Mesothelial cell of epicardium (in vitro differentiated cells): Measurements from ENCODE around the gene QSOX1. TPM values are rescaled to one million over a fixed set of nuclear protein-coding genes. Genes with fewer than 3 reads are reported as not detected.

Source experiments
- DNase-seq, 2 experiments: peaks; one replicate each; pipeline ENCODE4 v3.0.0; 2021; ENCODE audit warnings: low spot score in 2 of 2; ENCODE audit not compliant: unreplicated experiment in 2 of 2
- H3K27ac Mint-ChIP-seq: 2 replicates; pipeline ENCODE4 v1.8.0; 2021; ENCODE audit warnings: mixed read lengths
- H3K27me3 Mint-ChIP-seq: 2 replicates; pipeline ENCODE4 v1.8.0; 2021; ENCODE audit warnings: low read depth, mixed read lengths
- H3K36me3 Mint-ChIP-seq: 2 replicates; pipeline ENCODE4 v1.8.0; 2021; ENCODE audit warnings: mixed read lengths
- H3K4me1 Mint-ChIP-seq: 2 replicates; pipeline ENCODE4 v1.8.0; 2021; ENCODE audit warnings: mixed read lengths
- H3K4me3 Mint-ChIP-seq: 2 replicates; pipeline ENCODE4 v1.8.0; 2021; ENCODE audit warnings: mild to moderate bottlenecking, moderate library complexity, mixed read lengths
- H3K9me3 Mint-ChIP-seq: 2 replicates; pipeline ENCODE4 v1.8.0; 2021; ENCODE audit warnings: mixed read lengths
- total RNA-seq: library from RNA; stranded (reverse); gene quantifications from 3 replicates; pipeline ENCODE4 v1.2.1, GENCODE V29; 2021
- TF ChIP-seq, protein P1 (sequence below): fragments of 200-600 bp; sonication (generic); IDR thresholded peaks from one replicate; pipeline ENCODE4 v1.5.0; 2021; ENCODE audit warnings: antibody characterized with exemption; ENCODE audit not compliant: unreplicated experiment

The QSOX1 gene
- total RNA-seq, 1 donor from 2014 or later = 70.6 TPM

DNA sequence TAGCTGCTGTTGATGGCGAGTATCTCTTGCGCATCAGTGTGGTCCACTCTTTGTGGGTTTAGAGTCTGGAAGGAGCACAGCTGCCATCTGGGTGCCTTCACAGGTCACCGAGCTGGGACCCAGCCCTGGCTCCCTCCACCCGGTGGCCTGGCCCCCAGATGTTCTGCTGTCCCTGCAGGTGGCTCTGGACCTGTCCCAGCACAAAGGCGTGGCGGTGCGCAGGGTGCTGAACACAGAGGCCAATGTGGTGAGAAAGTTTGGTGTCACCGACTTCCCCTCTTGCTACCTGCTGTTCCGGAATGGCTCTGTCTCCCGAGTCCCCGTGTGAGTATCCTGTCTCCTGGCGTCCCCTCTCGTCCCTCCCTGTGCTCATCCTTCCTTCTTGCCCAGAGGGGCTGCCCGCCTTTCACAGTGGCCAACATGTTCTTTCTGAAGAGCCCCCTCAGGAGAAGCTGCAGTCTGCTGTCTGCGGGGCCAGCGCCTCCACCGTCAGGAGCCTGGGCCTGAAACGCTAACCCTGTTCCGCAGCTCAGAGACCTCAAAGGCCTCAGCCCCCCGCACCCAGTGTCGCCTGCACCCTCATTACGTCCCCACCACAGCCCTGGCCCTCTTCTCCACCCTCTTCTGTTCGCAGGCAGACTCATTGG lies 27.4 kb downstream of the QSOX1 start:
- H3K9me3 Mint-ChIP-seq = no peaks in the 10 kb centered on the region
- TF ChIP-seq, protein P1, sequence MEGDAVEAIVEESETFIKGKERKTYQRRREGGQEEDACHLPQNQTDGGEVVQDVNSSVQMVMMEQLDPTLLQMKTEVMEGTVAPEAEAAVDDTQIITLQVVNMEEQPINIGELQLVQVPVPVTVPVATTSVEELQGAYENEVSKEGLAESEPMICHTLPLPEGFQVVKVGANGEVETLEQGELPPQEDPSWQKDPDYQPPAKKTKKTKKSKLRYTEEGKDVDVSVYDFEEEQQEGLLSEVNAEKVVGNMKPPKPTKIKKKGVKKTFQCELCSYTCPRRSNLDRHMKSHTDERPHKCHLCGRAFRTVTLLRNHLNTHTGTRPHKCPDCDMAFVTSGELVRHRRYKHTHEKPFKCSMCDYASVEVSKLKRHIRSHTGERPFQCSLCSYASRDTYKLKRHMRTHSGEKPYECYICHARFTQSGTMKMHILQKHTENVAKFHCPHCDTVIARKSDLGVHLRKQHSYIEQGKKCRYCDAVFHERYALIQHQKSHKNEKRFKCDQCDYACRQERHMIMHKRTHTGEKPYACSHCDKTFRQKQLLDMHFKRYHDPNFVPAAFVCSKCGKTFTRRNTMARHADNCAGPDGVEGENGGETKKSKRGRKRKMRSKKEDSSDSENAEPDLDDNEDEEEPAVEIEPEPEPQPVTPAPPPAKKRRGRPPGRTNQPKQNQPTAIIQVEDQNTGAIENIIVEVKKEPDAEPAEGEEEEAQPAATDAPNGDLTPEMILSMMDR = no peak
- H3K36me3 Mint-ChIP-seq = peaks cover 10% of the 10 kb centered on the region
- H3K4me1 Mint-ChIP-seq = no peaks in the 10 kb centered on the region
- no peak overlapping the region for H3K27ac Mint-ChIP-seq
- no peaks in the 10 kb centered on the region for H3K27me3 Mint-ChIP-seq
- H3K4me3 Mint-ChIP-seq = no peak overlapping the region
- DNase-seq = no peak

DNA sequence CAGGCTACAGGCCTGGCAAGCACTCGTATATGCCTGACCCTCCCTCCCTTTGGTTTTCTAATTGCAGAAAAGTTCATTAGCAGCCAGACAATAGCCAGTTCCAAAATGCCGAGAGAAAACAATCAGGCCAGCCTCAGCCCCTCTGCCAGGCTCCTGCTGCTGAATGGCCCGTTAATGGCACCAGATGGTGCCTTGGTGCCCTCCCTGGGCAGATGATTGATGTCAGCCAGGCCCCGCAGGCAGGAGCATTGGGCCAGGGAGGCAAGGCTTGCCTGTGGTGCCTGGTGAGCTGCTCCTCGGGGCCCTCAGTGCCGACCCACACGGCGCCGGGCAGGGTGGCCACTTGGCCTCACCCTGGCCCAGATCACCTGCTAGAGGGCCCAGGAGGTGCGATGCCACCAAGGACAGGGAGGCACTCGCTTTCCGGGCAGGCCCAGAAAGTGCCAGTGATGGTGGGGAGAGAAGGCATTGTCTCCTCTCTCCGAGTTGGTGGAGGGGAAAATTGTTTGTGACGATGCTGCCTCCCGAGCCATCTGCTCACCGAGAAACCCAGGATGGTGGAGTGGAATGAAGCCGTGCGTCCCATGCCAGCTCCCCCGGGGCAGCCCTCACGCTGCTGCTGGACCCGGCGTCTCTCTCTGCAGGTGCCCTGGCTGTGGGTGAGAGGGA lies 28.1 kb downstream of the QSOX1 start:
- no peak overlapping the region for H3K27ac Mint-ChIP-seq

DNA sequence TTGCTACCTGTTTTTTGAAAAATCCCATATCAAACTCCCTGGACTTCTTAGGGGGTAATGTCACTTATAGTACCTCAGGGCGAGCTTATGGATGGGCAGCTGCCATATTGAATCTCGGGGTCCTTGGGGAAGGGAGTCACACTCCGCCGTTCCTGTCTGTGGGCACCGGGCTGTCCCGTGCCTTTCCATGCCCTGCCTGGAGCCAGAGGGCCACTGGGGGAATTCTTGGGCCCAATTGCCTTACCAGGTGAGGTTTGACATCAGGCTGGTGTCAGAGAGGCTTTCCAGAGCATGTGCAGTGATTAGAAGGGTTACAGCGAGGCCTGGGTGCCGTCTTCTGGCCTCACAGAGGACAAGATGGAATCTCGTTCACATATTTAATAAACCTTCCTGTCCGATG lies 28.8 kb downstream of the QSOX1 start:
- TF ChIP-seq, protein P1 = no peak
- H3K4me3 Mint-ChIP-seq = no peak overlapping the region
- H3K4me1 Mint-ChIP-seq = no peaks in the 10 kb centered on the region
- no peak for DNase-seq
- H3K27ac Mint-ChIP-seq = no peak overlapping the region
- H3K9me3 Mint-ChIP-seq = no peaks in the 10 kb centered on the region
- no peaks in the 10 kb centered on the region for H3K27me3 Mint-ChIP-seq
- peaks cover 10% of the 10 kb centered on the region for H3K36me3 Mint-ChIP-seq

More for the DNA sequence above, 28.1 kb downstream of the QSOX1 start:
- Mint-ChIP-seq H3K27me3 (no peaks in the 10 kb centered on the region), H3K4me3 (no peak overlapping the region), H3K4me1 (no peaks in the 10 kb centered on the region), H3K36me3 (peaks cover 10% of the 10 kb centered on the region), H3K9me3 (no peaks in the 10 kb centered on the region)
- DNase-seq = no peak
- TF ChIP-seq, protein P1 = no peak

DNA sequence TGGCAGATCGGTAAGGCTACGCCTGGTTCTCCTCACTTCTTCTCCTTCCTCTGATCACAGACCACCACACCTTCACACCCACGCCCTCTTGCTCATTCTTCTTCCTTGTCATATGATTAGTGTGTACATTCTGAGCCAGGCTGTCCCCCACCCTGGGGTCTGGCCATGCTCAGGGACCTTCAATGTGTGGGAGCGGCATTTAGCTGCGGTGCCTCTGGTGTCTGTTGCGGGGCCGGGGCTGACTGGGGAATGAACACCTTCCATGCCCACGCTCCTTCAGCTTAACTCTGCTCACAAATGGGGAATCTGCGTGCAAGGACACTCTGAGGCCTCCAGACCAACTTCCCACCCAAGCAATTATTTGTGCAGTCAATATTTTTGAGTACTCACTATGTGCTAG lies 29.4 kb downstream of the QSOX1 start:
- H3K36me3 Mint-ChIP-seq = peaks cover 10% of the 10 kb centered on the region
- no peaks in the 10 kb centered on the region for H3K4me1 Mint-ChIP-seq
- no peak for DNase-seq
- H3K27me3 Mint-ChIP-seq = no peaks in the 10 kb centered on the region
- TF ChIP-seq, protein P1 = no peak
- no peaks in the 10 kb centered on the region for H3K9me3 Mint-ChIP-seq
- H3K4me3 Mint-ChIP-seq = no peak overlapping the region
- H3K27ac Mint-ChIP-seq = no peak overlapping the region

DNA sequence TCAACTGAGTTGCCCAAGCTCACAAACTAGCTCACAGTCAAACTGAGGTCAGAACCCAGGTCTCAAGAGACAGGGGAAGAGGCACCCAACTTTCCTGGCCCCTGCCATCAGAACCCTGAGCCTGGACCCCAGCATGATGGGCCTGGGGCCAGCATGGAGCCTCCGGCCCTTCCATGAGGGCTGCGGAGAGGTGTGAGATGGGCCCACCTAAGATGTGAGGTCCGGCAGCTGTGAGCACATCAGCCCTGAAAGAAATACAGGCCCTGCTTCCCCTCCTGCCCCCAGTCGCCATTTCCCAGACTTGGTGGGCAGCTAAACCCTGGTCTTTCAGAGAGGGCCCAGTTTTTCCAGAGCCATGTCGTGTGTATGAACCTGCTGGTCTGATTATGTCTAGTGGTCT lies 30.6 kb downstream of the QSOX1 start:
- H3K27me3 Mint-ChIP-seq = no peaks in the 10 kb centered on the region
- H3K36me3 Mint-ChIP-seq = peaks cover 10% of the 10 kb centered on the region
- H3K9me3 Mint-ChIP-seq = no peaks in the 10 kb centered on the region
- H3K4me3 Mint-ChIP-seq = no peak overlapping the region
- no peaks in the 10 kb centered on the region for H3K4me1 Mint-ChIP-seq
- TF ChIP-seq, protein P1 = no peak
- no peak for DNase-seq
- H3K27ac Mint-ChIP-seq = no peak overlapping the region
